ENCODE results near the gene ZNHIT2.

ZNHIT2 gene

DNA sequence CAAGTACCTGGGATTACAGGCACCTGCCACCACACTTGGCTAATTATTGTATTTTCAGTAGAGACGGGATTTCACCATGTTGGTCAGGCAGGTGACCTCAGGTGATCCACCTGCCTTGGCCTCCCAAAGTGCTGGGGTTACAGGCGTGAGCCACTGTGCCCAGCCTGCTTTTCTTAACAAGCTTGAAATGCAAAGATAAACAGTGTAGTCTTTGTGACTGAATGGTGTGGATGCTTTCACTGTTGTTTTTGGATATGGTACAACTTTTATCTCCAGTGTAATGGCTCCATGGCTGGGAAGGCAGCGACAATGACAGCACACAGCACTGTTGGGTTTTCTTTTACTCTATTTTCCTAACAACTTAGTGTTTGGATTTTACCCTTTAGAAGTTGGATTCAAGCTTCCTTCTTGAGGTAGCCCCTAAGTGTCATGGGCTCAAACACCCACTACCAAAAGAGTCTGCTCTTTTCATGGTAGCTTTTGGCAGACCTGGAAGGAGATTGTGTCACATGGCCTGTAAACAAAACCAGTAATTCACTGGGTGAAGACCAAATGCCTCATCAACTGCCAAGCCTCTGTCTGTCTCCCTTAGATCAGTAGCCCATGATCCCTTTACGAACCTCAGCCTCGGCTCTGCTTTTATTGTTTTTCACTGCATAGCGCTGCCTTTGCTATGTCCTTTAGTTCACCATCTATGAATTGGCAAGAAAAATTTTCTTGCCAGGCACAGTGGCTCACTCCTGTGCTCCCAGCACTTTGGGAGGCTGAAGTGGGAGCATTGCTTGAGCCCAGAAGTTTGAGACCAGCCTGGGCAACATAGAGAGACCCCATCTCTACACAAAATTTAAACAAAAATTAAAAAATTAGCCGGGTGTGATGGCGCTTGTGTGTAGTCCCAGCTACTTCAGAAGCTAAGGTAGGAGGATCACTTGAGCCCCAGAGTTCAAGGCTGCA lies 15.1 kb downstream of the ZNHIT2 start:
- DNase-seq, result no peak

DNA sequence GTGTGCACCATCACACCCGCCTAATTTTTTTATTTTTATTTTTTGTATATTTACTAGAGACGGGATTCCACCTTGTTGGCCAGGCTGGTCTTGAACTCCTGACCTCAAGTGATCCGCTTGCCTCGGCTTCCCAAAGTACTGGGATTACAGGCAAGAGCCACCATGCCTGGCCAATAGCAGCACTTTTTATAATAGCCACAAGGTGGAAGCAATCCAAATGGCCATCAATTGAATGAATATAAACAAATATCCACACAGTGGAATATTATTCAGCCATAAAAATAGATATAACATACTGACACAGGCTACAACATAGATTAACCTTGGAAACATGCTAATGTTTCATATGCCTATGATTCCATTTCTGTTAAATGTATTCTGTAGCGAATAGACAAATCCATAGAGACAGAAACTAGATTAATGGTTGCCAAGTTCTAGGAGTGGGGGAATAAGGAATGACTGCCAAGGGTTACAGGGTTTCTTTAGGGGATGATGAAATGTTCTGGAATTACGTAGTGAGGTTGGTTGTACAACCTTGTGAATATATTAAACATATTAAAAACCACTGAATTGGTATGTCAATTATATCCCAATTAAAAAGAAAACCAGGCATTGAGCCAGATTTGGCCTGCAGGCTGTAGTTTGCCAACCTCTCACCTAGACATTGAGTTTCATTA lies 16.7 kb downstream of the ZNHIT2 start:
- DNase-seq, result no peak

DNA sequence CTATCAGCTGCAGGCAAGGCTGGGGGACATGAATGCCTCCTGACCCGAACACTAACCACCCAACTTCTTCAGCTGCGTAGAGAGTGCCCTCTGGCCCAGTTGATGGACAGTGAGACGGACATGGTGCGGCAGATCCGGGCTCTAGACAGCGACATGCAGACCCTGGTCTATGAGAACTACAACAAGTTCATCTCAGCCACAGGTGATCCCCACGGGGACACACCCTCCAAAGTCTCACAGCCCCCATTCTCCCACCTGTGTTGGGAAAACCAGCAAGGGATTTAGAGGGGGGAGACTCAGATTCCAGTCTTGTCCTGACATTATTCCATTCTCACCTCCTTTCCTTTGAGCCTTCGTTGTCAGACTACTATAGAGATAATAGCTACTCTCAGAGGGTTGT lies 20.6 kb downstream of the ZNHIT2 start:
- no peak for DNase-seq

DNA sequence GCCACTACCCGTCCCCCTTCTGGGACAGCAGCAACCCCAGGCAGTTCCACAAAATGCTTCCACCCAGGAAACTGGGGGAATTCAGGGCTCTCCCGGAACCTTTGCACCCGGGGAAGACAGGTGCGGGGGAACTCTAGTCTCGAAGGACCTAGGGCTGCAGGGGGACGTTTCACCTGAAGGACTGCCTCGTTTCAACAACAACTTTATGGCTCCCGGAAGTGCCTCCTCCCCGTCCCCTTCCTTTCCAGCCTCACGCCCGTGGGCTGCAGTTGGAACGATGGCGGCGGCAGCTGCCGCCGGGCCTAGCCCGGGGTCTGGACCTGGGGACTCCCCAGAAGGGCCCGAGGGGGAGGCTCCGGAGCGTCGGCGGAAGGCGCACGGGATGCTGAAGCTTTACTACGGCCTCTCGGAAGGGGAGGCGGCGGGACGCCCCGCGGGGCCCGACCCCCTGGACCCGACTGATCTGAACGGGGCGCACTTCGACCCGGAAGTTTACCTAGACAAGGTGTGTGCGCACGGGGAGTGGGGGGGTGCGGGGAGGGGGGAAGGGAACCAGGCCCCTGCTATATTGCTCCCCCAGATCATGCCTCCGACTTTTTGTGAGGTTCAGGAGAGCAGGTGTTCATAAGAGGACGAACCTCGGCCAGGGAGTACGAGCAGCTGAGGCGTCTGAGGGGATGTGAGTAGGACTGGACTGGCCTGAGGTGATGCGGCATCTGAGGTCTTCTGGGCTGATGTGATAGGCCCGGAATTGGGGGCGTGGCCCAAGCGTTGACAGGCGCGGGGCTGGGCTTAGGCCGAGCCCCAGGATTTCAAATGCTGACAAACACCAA lies 21.3 kb downstream of the ZNHIT2 start, which contains the start of gene VPS51:
Gene VPS51 (plus strand): TSS at position 241 of the 833 bp plus-strand sequence. CDS start 37 bp downstream, at position 278.
- DNase-seq, result peak; percentile 84

DNA sequence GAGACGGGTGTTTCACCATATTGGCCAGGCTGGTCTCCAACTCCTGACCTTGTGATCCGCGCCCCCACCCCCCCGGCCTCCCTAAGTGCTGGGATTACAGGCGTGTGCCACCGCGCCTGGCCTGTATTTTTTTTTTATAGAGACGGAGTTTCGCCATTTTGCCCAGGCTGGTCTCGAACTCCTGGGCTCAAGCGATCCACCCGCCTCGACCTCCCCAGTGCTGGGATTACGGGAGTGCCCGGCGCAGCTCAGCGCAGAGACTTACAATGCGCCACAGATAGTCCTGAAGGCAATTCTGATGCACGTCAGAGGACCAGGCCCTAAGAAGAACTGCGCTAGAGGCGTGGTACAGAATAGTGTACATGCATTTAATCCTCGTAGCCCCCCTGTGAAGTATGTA lies 22.1 kb downstream of the ZNHIT2 start:
- no peak for DNase-seq

DNA sequence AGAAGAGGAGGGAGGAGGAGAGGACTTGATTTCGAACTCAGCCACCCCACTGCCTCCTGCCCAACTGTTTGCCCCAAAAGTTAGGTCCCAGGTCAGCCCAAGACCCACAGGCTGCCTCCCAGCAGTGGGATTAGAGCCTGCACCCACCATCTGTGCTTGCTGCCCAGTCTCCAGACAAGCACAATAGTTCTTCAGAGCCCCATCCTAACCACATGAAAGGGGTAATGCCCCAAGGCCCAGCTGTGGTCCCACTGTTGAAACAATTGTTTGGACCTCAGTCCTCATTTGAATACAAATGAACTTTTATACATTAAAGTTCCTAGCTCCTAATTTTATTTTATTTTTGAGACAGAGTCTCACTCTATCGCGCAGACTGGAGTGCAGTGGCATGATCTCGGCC lies 26.9 kb downstream of the ZNHIT2 start:
- no peak for DNase-seq

DNA sequence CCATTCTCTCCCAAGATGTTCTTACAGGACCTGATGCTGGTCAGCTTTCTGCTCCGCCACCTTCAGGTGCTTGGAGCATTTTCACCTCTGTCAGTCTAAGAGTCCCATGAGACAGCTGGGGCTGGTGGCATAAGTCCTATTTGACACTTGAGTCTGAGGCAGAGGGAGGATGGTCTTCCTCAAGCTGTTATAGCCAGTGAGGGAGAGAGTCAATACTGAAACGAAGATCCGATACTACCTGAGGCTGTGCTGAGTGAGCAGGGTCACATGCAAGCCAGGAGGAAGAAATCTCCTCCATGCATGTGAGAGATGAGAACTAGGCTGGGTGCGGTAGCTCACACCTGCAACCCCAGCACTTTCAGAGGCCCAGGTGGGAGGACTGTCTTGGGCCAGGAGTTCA lies 27.9 kb downstream of the ZNHIT2 start:
- no peak for DNase-seq

DNA sequence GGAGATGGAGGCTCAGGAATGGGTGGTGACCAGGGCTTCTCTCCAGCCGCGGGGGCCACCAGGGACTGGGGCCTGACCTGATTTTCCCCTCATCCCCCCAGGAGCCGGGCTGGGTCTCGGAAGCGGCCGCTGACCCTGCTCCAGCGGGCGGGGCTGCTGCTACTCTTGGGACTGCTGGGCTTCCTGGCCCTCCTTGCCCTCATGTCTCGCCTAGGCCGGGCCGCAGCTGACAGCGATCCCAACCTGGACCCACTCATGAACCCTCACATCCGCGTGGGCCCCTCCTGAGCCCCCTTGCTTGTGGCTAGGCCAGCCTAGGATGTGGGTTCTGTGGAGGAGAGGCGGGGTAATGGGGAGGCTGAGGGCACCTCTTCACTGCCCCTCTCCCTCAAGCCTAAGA lies 29.7 kb downstream of the ZNHIT2 start:
- no peak for DNase-seq

DNA sequence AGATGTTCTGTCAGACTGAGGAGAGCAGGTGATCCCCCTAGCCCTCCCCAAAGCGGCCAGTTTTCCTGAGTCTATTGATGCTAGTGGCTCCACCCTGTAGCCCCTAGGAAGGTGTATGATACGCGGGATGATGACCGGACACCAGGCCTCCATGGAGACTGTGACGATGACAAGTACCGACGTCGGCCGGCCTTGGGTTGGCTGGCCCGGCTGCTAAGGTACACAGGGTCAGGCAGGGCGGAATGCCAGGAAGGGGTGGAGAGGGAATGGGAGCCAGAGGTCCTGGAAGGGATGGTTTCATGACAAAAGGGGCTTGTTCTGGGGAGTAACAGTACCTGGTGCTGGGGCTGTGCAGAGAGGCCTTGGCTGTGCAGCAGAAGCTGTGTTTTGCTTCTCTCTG lies 30.3 kb downstream of the ZNHIT2 start:
- DNase-seq, result no peak

DNA sequence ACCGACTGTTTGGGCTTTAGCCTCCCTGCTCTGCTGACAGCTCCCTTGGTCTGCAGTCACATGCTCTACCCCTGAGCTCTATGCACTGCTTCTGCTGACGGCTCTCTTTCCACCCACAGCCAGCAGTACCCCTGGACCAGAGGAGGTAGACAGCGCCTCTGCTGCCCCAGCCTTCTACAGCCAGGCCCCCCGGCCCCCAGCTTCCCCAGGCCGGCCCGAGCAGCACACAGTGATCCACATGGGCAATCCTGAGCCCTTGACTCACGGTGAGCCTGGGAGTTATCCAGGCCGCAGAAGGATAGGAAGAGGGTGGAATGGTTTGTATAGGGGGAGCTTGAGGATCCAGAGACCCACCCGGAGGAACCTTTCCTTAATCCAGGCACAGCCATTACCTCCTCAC lies 30.7 kb downstream of the ZNHIT2 start:
- DNase-seq, result no peak

DNA sequence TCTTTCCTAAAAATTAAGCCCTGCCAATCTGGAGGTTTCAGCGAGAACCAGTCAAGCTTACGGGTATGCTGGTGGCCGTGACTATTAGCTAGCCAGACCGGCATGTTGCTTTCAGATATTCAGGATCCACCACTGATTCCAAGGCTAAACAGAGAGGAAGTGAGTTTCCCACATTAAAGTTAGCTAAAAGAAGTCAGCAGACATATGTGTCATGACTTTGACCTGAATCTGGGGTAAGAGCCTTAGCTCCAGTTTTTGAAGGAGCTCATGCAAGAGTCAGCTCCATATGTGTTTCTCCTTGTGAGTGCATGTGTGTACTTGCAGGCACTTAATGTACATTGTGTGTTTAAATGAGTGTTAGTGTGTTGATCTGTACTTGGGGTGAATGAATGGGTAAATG lies 32.1 kb downstream of the ZNHIT2 start:
- no peak for DNase-seq

DNA sequence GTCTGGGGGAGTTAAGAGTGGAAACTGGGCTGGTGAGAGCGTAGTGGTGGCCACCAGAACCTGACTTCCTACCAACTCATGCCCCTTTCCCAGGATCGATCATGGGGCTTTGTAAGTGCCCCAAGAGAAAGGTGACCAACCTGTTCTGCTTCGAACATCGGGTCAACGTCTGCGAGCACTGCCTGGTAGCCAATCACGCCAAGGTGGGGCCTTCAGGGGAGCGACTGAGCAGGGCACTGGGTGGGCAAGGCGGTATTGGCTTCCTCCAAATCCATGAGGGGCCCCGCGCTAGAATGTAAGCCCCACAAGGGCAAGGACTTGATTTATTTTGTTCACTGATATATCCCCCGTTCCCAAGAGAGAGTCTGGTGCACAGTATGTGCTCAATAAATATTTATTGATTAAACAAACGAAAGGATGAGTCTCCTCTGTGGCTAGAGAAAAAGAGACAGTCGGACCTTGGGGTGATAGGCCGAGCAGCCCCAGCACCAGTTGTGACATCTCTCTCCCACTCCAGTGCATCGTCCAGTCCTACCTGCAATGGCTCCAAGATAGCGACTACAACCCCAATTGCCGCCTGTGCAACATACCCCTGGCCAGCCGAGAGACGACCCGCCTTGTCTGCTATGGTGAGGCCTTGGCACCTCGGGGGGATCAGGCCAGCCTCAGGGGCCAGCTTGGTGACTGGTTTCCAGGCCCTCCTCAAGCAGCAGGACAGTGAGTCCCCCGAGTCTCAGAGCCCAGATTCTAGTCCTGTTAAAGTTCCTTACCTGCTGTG lies 32.7 kb downstream of the ZNHIT2 start:
- no peak for DNase-seq

DNA sequence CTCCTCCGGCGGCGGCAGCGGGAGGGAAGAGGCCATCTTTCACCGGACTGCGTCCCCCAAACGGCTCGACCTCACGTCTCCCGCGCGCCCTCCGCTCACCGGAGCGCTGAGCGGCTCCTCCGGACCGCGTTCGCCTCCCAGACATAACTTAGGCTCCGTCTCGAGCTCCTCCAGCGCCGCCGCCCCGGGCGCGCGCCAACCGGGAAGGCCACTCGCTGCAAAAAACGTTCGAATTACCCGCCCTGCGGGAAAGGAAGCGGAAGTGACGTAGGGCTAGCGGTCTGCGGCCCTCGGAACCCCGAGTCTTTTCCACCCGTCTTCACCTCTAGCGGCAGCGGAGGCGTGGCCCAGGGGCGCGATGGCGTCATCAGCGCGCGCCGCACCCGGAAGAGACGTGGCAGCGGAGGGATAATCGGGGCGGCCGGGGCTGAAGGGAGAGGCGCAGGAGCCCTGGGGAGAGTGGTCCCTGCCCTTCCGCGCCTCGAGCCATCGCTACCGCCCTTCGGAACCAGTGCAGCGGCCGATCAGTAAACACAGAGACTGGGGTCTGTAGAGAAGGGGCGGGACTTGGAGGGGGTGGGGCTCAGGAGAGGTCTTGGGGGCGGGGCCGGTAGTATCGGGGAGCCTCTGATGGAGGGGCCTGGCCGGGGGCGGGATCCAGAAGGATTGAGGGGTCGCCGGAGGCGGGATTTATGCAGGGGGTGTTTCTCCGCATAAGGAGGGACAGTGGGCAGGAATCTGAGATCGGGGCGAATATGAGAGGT lies 33.5 kb downstream of the ZNHIT2 start, which contains the start of the genes CDCA5 and ZFPL1:
Gene CDCA5 (minus strand): TSS at position 207 of the 764 bp plus-strand sequence. CDS start 62 bp downstream, at position 145.
Gene ZFPL1 (plus strand): TSS at position 389 of the 764 bp plus-strand sequence. CDS start 477 bp downstream, outside the sequence.
- DNase-seq, result peak; percentile 94

DNA sequence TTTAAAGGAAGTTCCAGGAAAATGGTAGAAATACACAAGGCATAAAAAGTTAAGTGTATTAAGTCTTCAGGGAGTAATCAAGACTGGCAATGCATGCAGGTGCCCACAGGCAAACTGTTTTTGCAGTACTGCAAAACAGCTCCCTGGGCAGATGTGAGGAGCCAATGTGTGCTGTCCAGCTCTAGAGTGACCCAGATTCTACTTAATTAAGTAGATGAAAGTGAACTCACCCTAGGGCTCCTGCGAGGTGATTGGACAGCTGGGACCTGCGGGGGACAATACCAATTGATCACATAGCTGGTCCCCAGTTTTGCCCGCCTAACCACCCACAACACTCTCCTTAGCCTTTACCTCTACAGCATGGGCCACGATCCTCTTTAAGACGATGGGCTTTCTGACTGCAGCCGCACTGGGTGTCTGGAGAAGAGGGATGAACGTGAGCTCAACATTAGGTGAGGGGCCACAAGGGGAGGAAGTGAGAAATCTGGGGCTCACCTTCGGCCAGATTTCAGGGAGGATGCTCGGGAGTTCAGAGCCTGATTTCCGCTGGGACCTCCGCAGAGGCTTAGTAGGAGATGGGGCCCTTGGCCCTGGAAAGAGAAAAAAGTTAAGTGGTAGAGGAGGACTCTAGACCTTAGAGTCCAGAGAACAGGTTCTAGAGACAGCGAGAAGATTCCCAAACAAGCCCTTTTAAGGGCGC lies 34.2 kb downstream of the ZNHIT2 start:
- DNase-seq, result no peak

DNA sequence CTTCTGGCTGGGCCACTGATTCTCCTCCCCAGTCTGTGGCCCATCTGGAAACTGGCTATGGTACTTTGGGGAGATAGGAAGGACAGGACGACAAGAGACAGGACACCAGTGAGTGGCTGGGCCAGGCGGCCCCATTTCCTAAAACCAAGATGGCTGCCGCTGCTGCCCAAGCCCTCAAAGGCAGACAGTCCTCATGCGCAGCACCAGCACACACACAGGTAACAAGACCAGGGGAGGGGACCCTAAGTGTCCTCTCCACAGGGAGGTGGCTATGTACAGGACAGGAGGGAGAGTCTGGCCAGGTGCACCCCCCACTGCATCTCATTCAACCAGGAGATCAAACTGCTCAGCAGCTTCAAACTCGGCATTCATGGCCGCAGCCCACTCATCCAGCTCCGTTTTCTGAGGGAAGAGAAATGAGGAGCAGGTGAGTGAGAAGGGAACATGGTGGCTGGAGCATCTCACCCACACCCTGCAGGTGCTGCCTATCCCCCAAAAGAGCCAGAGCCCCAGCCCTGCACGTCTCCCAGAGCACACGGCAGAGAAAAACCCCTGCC lies 38.6 kb downstream of the ZNHIT2 start:
- DNase-seq, result no peak

DNA sequence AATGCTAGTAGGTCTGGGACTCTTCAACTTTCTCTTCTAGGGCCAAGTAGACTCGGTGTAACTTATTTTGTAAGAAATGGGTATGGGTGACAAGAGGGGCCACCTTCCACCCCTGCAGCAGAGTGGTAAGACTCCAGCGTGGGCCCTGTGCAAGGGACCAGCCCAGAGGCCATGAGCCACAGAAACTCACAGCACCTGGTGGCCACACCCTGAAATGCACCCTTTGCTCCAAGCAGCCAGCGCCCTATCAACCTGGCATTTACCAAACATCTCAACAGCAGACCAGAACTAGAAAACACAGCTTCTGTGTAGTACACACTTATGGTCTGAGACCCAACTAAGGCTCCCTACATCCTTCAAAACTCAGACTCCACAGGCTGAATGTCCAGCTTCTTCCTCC lies 39.4 kb downstream of the ZNHIT2 start:
- DNase-seq, result no peak

DNA sequence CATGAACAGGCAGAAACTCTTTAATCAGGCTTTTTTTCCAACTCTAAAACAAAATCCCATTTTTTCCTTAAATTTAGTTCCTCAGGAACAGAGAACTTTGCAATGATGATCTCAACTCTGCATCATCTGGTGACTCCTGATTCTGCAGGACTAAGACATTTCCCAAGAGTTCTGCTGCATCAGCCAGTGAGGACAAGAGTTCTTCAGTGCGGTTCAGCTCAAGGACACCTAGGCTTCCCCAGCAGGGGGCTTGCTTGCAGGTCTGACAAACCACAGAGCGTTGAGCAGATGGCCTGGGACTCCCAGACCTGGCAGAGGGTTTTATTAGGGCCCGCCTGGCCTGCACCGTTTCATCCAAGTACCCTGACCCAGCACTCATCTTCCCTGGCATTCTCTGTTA lies 40.0 kb downstream of the ZNHIT2 start:
- no peak for DNase-seq

DNA sequence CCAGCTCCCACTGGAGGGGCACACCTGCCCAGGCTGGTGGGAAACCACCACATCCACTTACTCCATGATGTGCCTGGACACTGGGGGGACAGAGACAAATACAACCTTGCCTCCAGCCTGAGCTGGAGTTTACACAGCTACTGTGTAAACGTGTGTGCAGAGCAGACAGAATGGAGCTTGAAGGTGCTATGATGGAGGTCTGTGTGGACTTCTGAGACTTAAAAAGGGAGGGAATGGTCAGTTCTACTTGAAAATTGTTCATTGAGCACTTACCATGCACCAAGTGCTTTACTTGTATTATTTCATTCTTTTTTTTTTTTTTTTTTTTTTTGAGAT lies 44.9 kb downstream of the ZNHIT2 start:
- DNase-seq, result no peak

DNA sequence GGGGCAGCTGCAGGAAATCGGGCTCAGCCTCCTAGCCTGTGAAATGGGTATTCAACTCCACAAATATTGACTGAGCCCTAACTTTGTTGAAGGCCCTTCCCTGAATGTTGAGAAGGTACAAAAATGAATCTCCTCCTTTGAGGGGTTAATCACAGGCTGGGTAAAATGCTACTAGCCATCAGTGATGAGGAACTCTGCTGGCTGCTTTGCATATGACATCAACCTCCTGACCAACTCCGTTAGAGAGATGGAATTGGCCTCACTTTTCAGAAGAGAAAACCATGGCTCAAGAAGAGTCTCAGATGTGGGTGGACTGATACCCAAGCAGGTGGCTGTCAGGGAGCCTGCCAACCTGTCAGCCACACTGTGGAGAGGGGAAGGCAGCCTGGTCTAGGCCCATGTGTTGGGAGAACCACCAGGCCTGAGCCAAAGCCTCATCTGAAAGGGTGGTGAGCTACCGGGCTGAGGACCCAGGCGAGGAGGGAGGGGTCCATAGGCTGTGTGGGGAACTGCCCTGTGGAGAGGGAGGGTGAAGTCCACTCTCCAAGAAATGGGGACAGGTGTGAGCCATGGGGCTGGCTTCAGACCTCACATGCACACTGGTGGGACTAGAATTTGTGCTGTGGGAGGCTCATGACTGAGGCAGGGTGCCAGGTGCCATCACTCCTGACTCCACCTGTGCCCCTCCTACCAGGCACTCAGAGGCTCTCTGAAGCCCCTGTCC lies 45.4 kb downstream of the ZNHIT2 start:
- no peak for DNase-seq

DNA sequence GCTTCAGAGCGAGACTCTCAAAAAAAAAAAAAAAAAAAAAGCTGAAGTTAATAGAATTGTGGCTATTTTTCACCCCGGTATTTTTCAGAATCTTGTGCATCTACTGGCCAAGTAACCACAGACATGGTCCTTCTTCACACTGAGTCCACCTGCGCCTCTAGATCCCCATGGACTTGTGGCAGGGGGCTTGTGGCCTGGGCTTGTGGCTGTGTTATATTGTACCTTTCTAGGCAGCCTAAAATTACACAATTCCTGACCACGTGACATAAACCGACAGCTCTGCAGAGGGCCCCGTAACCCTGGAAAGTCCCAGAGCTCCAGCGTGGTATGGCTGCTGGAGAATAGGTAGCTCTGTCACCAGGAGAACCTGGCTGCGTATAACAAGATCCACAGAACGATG lies 48.3 kb downstream of the ZNHIT2 start:
- no peak for DNase-seq
